Naive B cell (primary cell): Measurements from ENCODE around the gene TOB1. TPM values are rescaled to one million over a fixed set of nuclear protein-coding genes. Genes with fewer than 3 reads are reported as not detected.
"Not testable (repeated sequence)": the region's sequence is repeated elsewhere in the genome, so short reads cannot be mapped to it uniquely, and the experiment has no call there.

Source experiments
- ATAC-seq, 2 donors: fragments of 150-1000 bp; cut with Tn5 transposase; 2 replicates each; pipeline ENCODE4 v1.10.0; 2021; ENCODE audit warnings: low read depth in 2 of 2, mild to moderate bottlenecking in 2 of 2, moderate library complexity in 2 of 2
- DNase-seq: peaks from one replicate; pipeline ENCODE4 v3.0.0; 2022
- H3K27ac Mint-ChIP-seq, 6 donors: one replicate each; pipeline ENCODE4 v1.8.0; 2020 to 2022; ENCODE audit warnings: mild to moderate bottlenecking in 6 of 6, mixed read lengths in 6 of 6, moderate library complexity in 5 of 6, inconsistent platforms in 2 of 6
- H3K27me3 Mint-ChIP-seq, 3 donors: one replicate each; pipeline ENCODE4 v1.8.0; 2021 to 2022; ENCODE audit warnings: mixed read lengths in 3 of 3, mild to moderate bottlenecking in 1 of 3
- H3K36me3 Mint-ChIP-seq, 2 donors: one replicate each; pipeline ENCODE4 v1.8.0; 2020 to 2022; ENCODE audit warnings: mixed read lengths in 2 of 2, inconsistent platforms in 1 of 2, mild to moderate bottlenecking in 1 of 2
- H3K4me1 Mint-ChIP-seq, 3 donors: one replicate each; pipeline ENCODE4 v1.8.0; 2020 to 2022; ENCODE audit warnings: mixed read lengths in 3 of 3, inconsistent platforms in 1 of 3, mild to moderate bottlenecking in 1 of 3, moderate library complexity in 1 of 3
- H3K4me3 Mint-ChIP-seq, 8 donors: one replicate each; pipeline ENCODE4 v1.8.0; 2020 to 2022; ENCODE audit warnings: mild to moderate bottlenecking in 8 of 8, mixed read lengths in 8 of 8, moderate library complexity in 8 of 8, inconsistent platforms in 2 of 8
- H3K9me3 Mint-ChIP-seq, 7 donors: one replicate each; pipeline ENCODE4 v1.8.0; 2020 to 2022; ENCODE audit warnings: mixed read lengths in 7 of 7, mild to moderate bottlenecking in 5 of 7, inconsistent platforms in 2 of 7, moderate library complexity in 1 of 7
- polyA plus RNA-seq, 6 donors: library from polyadenylated mRNA; unstranded; fragments of 300-500 nt; fragmentation: Illumina TruSeq; gene quantifications; one replicate each; pipeline ENCODE4 v1.2.3, GENCODE V29; 2021; ENCODE audit warnings: low read depth in 6 of 6

The TOB1 gene
- polyA plus RNA-seq, 6 donors from 2014 or later = 1.9 to 14.2 (median 9.3) TPM

GRCh38 chr17:50889528-50890118, 23.5 kb upstream of the TOB1 start:
- no peak overlapping the region for H3K4me3 Mint-ChIP-seq

GRCh38 chr17:50887705-50888245, 21.6 kb upstream of the TOB1 start:
- no peaks in the 10 kb centered on the region for H3K9me3 Mint-ChIP-seq
- H3K27ac Mint-ChIP-seq = peak overlapping the region in 1 of 6 donors; percentile 53
- no peak overlapping the region for H3K4me3 Mint-ChIP-seq

More at GRCh38 chr17:50889528-50890118, 23.5 kb upstream of the TOB1 start:
- Mint-ChIP-seq H3K4me1 (no peaks in the 10 kb centered on the region), H3K36me3 (no peaks in the 10 kb centered on the region), H3K27me3 (no peaks in the 10 kb centered on the region), H3K27ac (no peak overlapping the region), H3K9me3 (no peaks in the 10 kb centered on the region)
- no peak for DNase-seq
- ATAC-seq = no peak

GRCh38 chr17:50884439-50885311, 18.5 kb upstream of the TOB1 start:
- H3K27me3 Mint-ChIP-seq = no peaks in the 10 kb centered on the region
- peak overlapping the region in 1 of 6 donors; percentile 93 for H3K27ac Mint-ChIP-seq
- peaks cover 9 to 12% (median 9%) of the 10 kb centered on the region in 3 donors for H3K4me1 Mint-ChIP-seq
- no peaks in the 10 kb centered on the region for H3K36me3 Mint-ChIP-seq
- ATAC-seq = no peak
- DNase-seq = no peak
- peaks cover 0 to 3% (median 0%) of the 10 kb centered on the region in 7 donors for H3K9me3 Mint-ChIP-seq
- H3K4me3 Mint-ChIP-seq = no peak overlapping the region

More at GRCh38 chr17:50887705-50888245, 21.6 kb upstream of the TOB1 start:
- ATAC-seq (no peak), DNase-seq (no peak)
- H3K4me1 Mint-ChIP-seq = peaks cover 9 to 12% (median 9%) of the 10 kb centered on the region in 3 donors
- no peaks in the 10 kb centered on the region for H3K27me3 Mint-ChIP-seq
- no peaks in the 10 kb centered on the region for H3K36me3 Mint-ChIP-seq

GRCh38 chr17:50883850-50884438, 17.8 kb upstream of the TOB1 start:
- Mint-ChIP-seq H3K36me3 (no peaks in the 10 kb centered on the region), H3K27ac (peak overlapping the region in 1 of 6 donors; percentile 93), H3K4me3 (peak overlapping the region in 2 of 8 donors; percentile 15 to 34), H3K9me3 (peaks cover 0 to 3% (median 1%) of the 10 kb centered on the region in 7 donors), H3K4me1 (peaks cover 9 to 12% (median 9%) of the 10 kb centered on the region in 3 donors), H3K27me3 (no peaks in the 10 kb centered on the region)
- ATAC-seq (peak; percentile 94 to 99), DNase-seq (peak; percentile 27)

- ATAC-seq (no peak), DNase-seq (no peak)
- Mint-ChIP-seq H3K27ac (peak overlapping the region in 1 of 6 donors; percentile 4), H3K9me3 (peaks cover 0 to 4% (median 2%) of the 10 kb centered on the region in 7 donors), H3K36me3 (no peaks in the 10 kb centered on the region), H3K4me1 (peaks cover 9 to 12% (median 9%) of the 10 kb centered on the region in 3 donors), H3K4me3 (peak overlapping the region in 1 of 8 donors; percentile 22), H3K27me3 (no peaks in the 10 kb centered on the region)
Observed at GRCh38 chr17:50882851-50883250, 16.7 kb upstream of the TOB1 start.

- Mint-ChIP-seq H3K4me3 (no peak overlapping the region), H3K4me1 (peaks cover 9 to 12% (median 9%) of the 10 kb centered on the region in 3 donors), H3K9me3 (peaks cover 0 to 4% (median 2%) of the 10 kb centered on the region in 7 donors), H3K27me3 (no peaks in the 10 kb centered on the region), H3K27ac (no peak overlapping the region), H3K36me3 (no peaks in the 10 kb centered on the region)
- DNase-seq (no peak), ATAC-seq (no peak)
Observed at GRCh38 chr17:50881182-50881581, 15.0 kb upstream of the TOB1 start.

GRCh38 chr17:50879086-50879485, 12.9 kb upstream of the TOB1 start:
- H3K27ac Mint-ChIP-seq = no peak overlapping the region
- peaks cover 0 to 4% (median 2%) of the 10 kb centered on the region in 7 donors for H3K9me3 Mint-ChIP-seq
- ATAC-seq (no peak), DNase-seq (no peak)
- H3K27me3 Mint-ChIP-seq = no peaks in the 10 kb centered on the region
- H3K4me1 Mint-ChIP-seq = peaks cover 5 to 10% (median 8%) of the 10 kb centered on the region in 3 donors
- H3K4me3 Mint-ChIP-seq = no peak overlapping the region
- H3K36me3 Mint-ChIP-seq = no peaks in the 10 kb centered on the region

- Mint-ChIP-seq H3K36me3 (no peaks in the 10 kb centered on the region), H3K9me3 (peaks cover 0 to 4% (median 2%) of the 10 kb centered on the region in 7 donors), H3K4me1 (peaks cover 0 to 4% (median 3%) of the 10 kb centered on the region in 3 donors), H3K27ac (no peak overlapping the region), H3K4me3 (no peak overlapping the region), H3K27me3 (no peaks in the 10 kb centered on the region)
- no peak for ATAC-seq
- no peak for DNase-seq
Observed at GRCh38 chr17:50877838-50878237, 11.7 kb upstream of the TOB1 start.

GRCh38 chr17:50877042-50877441, 10.9 kb upstream of the TOB1 start:
- not testable (repeated sequence) for H3K27me3 Mint-ChIP-seq, H3K4me3 Mint-ChIP-seq, H3K36me3 Mint-ChIP-seq, DNase-seq, ATAC-seq, H3K9me3 Mint-ChIP-seq, H3K27ac Mint-ChIP-seq
- H3K4me1 Mint-ChIP-seq = peaks cover 0 to 11% (median 6%) of the 10 kb centered on the region in 3 donors

- no peak overlapping the region for H3K27ac Mint-ChIP-seq
- no peaks in the 10 kb centered on the region for H3K36me3 Mint-ChIP-seq
- DNase-seq (no peak), ATAC-seq (no peak)
- no peak overlapping the region for H3K4me3 Mint-ChIP-seq
- H3K27me3 Mint-ChIP-seq = no peaks in the 10 kb centered on the region
- H3K9me3 Mint-ChIP-seq = peaks cover 0 to 4% (median under 1%) of the 10 kb centered on the region in 7 donors
- H3K4me1 Mint-ChIP-seq = peaks cover 4 to 22% (median 16%) of the 10 kb centered on the region in 3 donors
Observed at GRCh38 chr17:50875074-50875473, 8.9 kb upstream of the TOB1 start.

GRCh38 chr17:50872710-50873424, 6.7 kb upstream of the TOB1 start:
- Mint-ChIP-seq H3K36me3 (no peaks in the 10 kb centered on the region), H3K9me3 (no peaks in the 10 kb centered on the region), H3K27me3 (no peaks in the 10 kb centered on the region), H3K4me1 (peaks cover 4 to 32% (median 24%) of the 10 kb centered on the region in 3 donors), H3K4me3 (peak overlapping the region in 1 of 8 donors; percentile 20), H3K27ac (no peak overlapping the region)
- DNase-seq (no peak), ATAC-seq (peak; percentile 72 to 82)

GRCh38 chr17:50871898-50872297, 5.7 kb upstream of the TOB1 start:
- ATAC-seq (no peak), DNase-seq (no peak)
- Mint-ChIP-seq H3K27ac (peak overlapping the region in 1 of 6 donors; percentile 44), H3K4me3 (peak overlapping the region in 1 of 8 donors; percentile 12), H3K27me3 (no peaks in the 10 kb centered on the region), H3K9me3 (no peaks in the 10 kb centered on the region), H3K36me3 (no peaks in the 10 kb centered on the region), H3K4me1 (peaks cover 14 to 34% (median 33%) of the 10 kb centered on the region in 3 donors)
